DOHH2 (cell line): ENCODE data around the gene COQ10A.

ENCODE experiments used
- EZH2phosphoT487 ChIP-seq: fragments of 200-600 bp; sonication (generic); IDR thresholded peaks from 2 replicates; pipeline ENCODE4 v1.6.1; 2017; ENCODE audit warnings: borderline replicate concordance, mild to moderate bottlenecking, antibody characterized with exemption, low read length, moderate library complexity, mixed read lengths
- TF ChIP-seq, protein P1 (sequence below): fragments of 200-600 bp; sonication (generic); IDR thresholded peaks from one replicate; pipeline ENCODE4 v1.5.1; 2014; ENCODE audit warnings: antibody characterized with exemption, mild to moderate bottlenecking, low read depth, low read length; ENCODE audit not compliant: poor library complexity, severe bottlenecking

GRCh38 chr12:56236091-56236490 is 30.7 kb upstream of the COQ10A start:
- TF ChIP-seq, protein P1, sequence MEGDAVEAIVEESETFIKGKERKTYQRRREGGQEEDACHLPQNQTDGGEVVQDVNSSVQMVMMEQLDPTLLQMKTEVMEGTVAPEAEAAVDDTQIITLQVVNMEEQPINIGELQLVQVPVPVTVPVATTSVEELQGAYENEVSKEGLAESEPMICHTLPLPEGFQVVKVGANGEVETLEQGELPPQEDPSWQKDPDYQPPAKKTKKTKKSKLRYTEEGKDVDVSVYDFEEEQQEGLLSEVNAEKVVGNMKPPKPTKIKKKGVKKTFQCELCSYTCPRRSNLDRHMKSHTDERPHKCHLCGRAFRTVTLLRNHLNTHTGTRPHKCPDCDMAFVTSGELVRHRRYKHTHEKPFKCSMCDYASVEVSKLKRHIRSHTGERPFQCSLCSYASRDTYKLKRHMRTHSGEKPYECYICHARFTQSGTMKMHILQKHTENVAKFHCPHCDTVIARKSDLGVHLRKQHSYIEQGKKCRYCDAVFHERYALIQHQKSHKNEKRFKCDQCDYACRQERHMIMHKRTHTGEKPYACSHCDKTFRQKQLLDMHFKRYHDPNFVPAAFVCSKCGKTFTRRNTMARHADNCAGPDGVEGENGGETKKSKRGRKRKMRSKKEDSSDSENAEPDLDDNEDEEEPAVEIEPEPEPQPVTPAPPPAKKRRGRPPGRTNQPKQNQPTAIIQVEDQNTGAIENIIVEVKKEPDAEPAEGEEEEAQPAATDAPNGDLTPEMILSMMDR, result no peak
- TF ChIP-seq EZH2phosphoT487, result no peak
